Activated CD8-positive, alpha-beta memory T cell treated with anti-CD3 and anti-CD28 coated beads, Interleukin-2, amount 50 U/mL, for 4 hours (primary cell): ENCODE data around the gene POU6F2.
"Not testable (repeated sequence)": the region's sequence is repeated elsewhere in the genome, so short reads cannot be mapped to it uniquely, and the experiment has no call there.

ENCODE experiments used
- DNase-seq: peaks from one replicate; pipeline ENCODE4 v3.0.0-alpha.2; 2020

The POU6F2 gene

GRCh38 chr7:39133088-39133487, 155.4 kb downstream of the POU6F2 start:
- no peak for DNase-seq

GRCh38 chr7:39137480-39137879, 159.8 kb downstream of the POU6F2 start:
- no peak for DNase-seq

- no peak for DNase-seq
Measured at GRCh38 chr7:39142750-39143149, 165.0 kb downstream of the POU6F2 start.

GRCh38 chr7:39144420-39144819, 166.7 kb downstream of the POU6F2 start:
- DNase-seq: no peak

GRCh38 chr7:39145283-39145682, 167.6 kb downstream of the POU6F2 start:
- DNase-seq: no peak

- no peak for DNase-seq
Measured at GRCh38 chr7:39145935-39146334, 168.2 kb downstream of the POU6F2 start.

- DNase-seq: no peak
Measured at GRCh38 chr7:39152701-39153100, 175.0 kb downstream of the POU6F2 start.

- no peak for DNase-seq
Measured at GRCh38 chr7:39153113-39153512, 175.4 kb downstream of the POU6F2 start.

- no peak for DNase-seq
Measured at GRCh38 chr7:39153647-39154046, 175.9 kb downstream of the POU6F2 start.

- no peak for DNase-seq
Measured at GRCh38 chr7:39154815-39155214, 177.1 kb downstream of the POU6F2 start.

- DNase-seq: no peak
Measured at GRCh38 chr7:39158367-39158766, 180.7 kb downstream of the POU6F2 start.

GRCh38 chr7:39161903-39162302, 184.2 kb downstream of the POU6F2 start:
- no peak for DNase-seq

GRCh38 chr7:39164887-39165286, 187.2 kb downstream of the POU6F2 start:
- DNase-seq: no peak

- no peak for DNase-seq
Measured at GRCh38 chr7:39168403-39169098, 190.8 kb downstream of the POU6F2 start.

GRCh38 chr7:39172137-39172536, 194.4 kb downstream of the POU6F2 start:
- no peak for DNase-seq

- DNase-seq: no peak
Measured at GRCh38 chr7:39181398-39181797, 203.7 kb downstream of the POU6F2 start.

- no peak for DNase-seq
Measured at GRCh38 chr7:39183796-39184195, 206.1 kb downstream of the POU6F2 start.

GRCh38 chr7:39184391-39184790, 206.7 kb downstream of the POU6F2 start:
- DNase-seq: no peak

- DNase-seq: no peak
Measured at GRCh38 chr7:39186131-39186530, 208.4 kb downstream of the POU6F2 start.

- no peak for DNase-seq
Measured at GRCh38 chr7:39186671-39187070, 209.0 kb downstream of the POU6F2 start.

- DNase-seq: no peak
Measured at GRCh38 chr7:39187130-39187529, 209.4 kb downstream of the POU6F2 start.

- DNase-seq: no peak
Measured at GRCh38 chr7:39192476-39192875, 214.8 kb downstream of the POU6F2 start.

- not testable (repeated sequence) for DNase-seq
Measured at GRCh38 chr7:39194388-39194787, 216.7 kb downstream of the POU6F2 start.

- no peak for DNase-seq
Measured at GRCh38 chr7:39195967-39196366, 218.3 kb downstream of the POU6F2 start.

GRCh38 chr7:39197831-39198230, 220.1 kb downstream of the POU6F2 start:
- DNase-seq: no peak
